B cell (primary cell): Measurements from ENCODE around the gene ADSS2. TPM values are rescaled to one million over a fixed set of nuclear protein-coding genes. Genes with fewer than 3 reads are reported as not detected.

Experiments
- ATAC-seq: fragments of 200-7000 bp; cut with Tn5 transposase; one replicate; pipeline ENCODE4 v1.10.0; 2021; ENCODE audit warnings: low read depth, mild to moderate bottlenecking, moderate number of reproducible peaks, moderate library complexity
- CTCF ChIA-PET: fragments of 350-600 bp; sonication (Branson Sonifier 250); formaldehyde crosslinking; loops from one replicate; lab custom pipeline; 2021; ENCODE audit warnings: antibody characterized with exemption, inconsistent platforms; lab: Charles Lee
- POLR2A ChIA-PET: fragments of 350-600 bp; sonication (Branson Sonifier 250); formaldehyde crosslinking; loops from one replicate; lab custom pipeline; 2021; ENCODE audit warnings: antibody characterized with exemption; lab: Charles Lee
- DNase-seq: peaks from one replicate; pipeline ENCODE4 v3.0.0; 2013
- H2AFZ ChIP-seq: 2 replicates; pipeline ENCODE4 v1.6.1; 2012; ENCODE audit warnings: mild to moderate bottlenecking, low read depth, low read length; ENCODE audit not compliant: insufficient read depth, poor library complexity, severe bottlenecking
- H3K27ac ChIP-seq, 2 donors: 1 replicate in 1 of 2; 2 replicates in 1 of 2; pipeline ENCODE4 v1.5.1; 2012 to 2013; ENCODE audit warnings: low read length in 2 of 2, mild to moderate bottlenecking in 2 of 2, moderate library complexity in 1 of 2
- H3K27me3 ChIP-seq, 4 experiments: fragments of 200-600 bp in 1 of 4; sonication (generic) in 1 of 4; replicated peaks in 1 of 4; 1 replicate in 2 of 4; 2 replicates in 2 of 4; pipeline versions ENCODE4 v1.6.1 to v1.7.0; 2013 to 2016; ENCODE audit warnings: low read length in 3 of 4, mild to moderate bottlenecking in 2 of 4, mixed read lengths in 1 of 4, moderate library complexity in 1 of 4; ENCODE audit not compliant: insufficient read depth in 4 of 4, control insufficient read depth in 3 of 4; ENCODE audit errors: control extremely low read depth in 1 of 4
- H3K36me3 ChIP-seq, 2 experiments: replicated peaks in 1 of 2; 1 replicate in 1 of 2; 2 replicates in 1 of 2; pipeline versions ENCODE4 v1.6.1 to v1.7.1; 2013; ENCODE audit warnings: low read length in 1 of 2; ENCODE audit not compliant: insufficient read depth in 2 of 2, control insufficient read depth in 1 of 2; ENCODE audit errors: control extremely low read depth in 1 of 2, extremely low read depth in 1 of 2
- H3K4me1 ChIP-seq, 2 donors: fragments of 200-600 bp in 1 of 2; sonication (generic) in 1 of 2; 1 replicate in 1 of 2; 2 replicates in 1 of 2; pipeline versions ENCODE4 v1.5.1 to v1.6.1; 2013 to 2017; ENCODE audit warnings: low read length in 2 of 2; ENCODE audit not compliant: control insufficient read depth in 2 of 2, insufficient read depth in 2 of 2
- H3K4me2 ChIP-seq: replicated peaks from 2 replicates; pipeline ENCODE3; 2012; ENCODE audit warnings: mild to moderate bottlenecking, low read depth, low read length; ENCODE audit not compliant: poor library complexity, severe bottlenecking
- H3K4me3 ChIP-seq, 5 experiments: fragments of 200-600 bp in 1 of 5; sonication (generic) in 1 of 5; 1 replicate in 3 of 5; 2 replicates in 2 of 5; pipeline versions ENCODE4 v1.5.1 to v1.7.0; 2011 to 2016; ENCODE audit warnings: low read length in 4 of 5, mild to moderate bottlenecking in 4 of 5, low read depth in 2 of 5, control low read depth in 1 of 5, moderate library complexity in 1 of 5; ENCODE audit not compliant: insufficient read depth in 1 of 5; ENCODE audit errors: control extremely low read depth in 1 of 5, extremely low read depth in 1 of 5
- H3K79me2 ChIP-seq: fragments of 200-600 bp; sonication (generic); one replicate; pipeline ENCODE4 v1.6.0; 2016; ENCODE audit warnings: low read length; ENCODE audit not compliant: control insufficient read depth, insufficient read depth
- H3K9ac ChIP-seq: fragments of 200-600 bp; sonication (generic); 2 replicates; pipeline ENCODE4 v1.6.1; 2017; ENCODE audit warnings: mild to moderate bottlenecking, low read length, moderate library complexity
- H3K9me3 ChIP-seq, 3 donors: one replicate each; pipeline versions ENCODE4 v1.6.1 to v1.7.1; 2013; ENCODE audit warnings: low read length in 2 of 3; ENCODE audit not compliant: control insufficient read depth in 2 of 3, insufficient read depth in 1 of 3; ENCODE audit errors: control extremely low read depth in 1 of 3
- H4K20me1 ChIP-seq: 2 replicates; pipeline ENCODE4 v1.6.0; 2012; ENCODE audit warnings: mild to moderate bottlenecking, low read length; ENCODE audit not compliant: insufficient read depth, control insufficient read depth, poor library complexity, severe bottlenecking
- H3K27ac Mint-ChIP-seq: one replicate; pipeline ENCODE4 v1.8.0; 2021; ENCODE audit warnings: mixed read lengths
- H3K27me3 Mint-ChIP-seq: one replicate; pipeline ENCODE4 v1.8.0; 2021; ENCODE audit warnings: mixed read lengths
- H3K4me1 Mint-ChIP-seq: one replicate; pipeline ENCODE4 v1.8.0; 2021; ENCODE audit warnings: mixed read lengths
- H3K4me3 Mint-ChIP-seq: one replicate; pipeline ENCODE4 v1.8.0; 2021; ENCODE audit warnings: mixed read lengths
- H3K9me3 Mint-ChIP-seq: one replicate; pipeline ENCODE4 v1.8.0; 2022; ENCODE audit warnings: mixed read lengths; ENCODE audit not compliant: insufficient read depth
- EZH2 ChIP-seq: IDR thresholded peaks from 2 replicates; pipeline ENCODE4 v1.6.1; 2012; ENCODE audit warnings: borderline replicate concordance, low read depth, mild to moderate bottlenecking, moderate library complexity, low read length; ENCODE audit not compliant: insufficient read depth, poor library complexity, severe bottlenecking
- WGBS: methylation state at CpG from one replicate; pipeline ENCODE4 v1.1.5; 2013; ENCODE audit warnings: missing lambda C conversion rate; ENCODE audit not compliant: insufficient coverage; 5-methylcytosine and 5-hydroxymethylcytosine counted together
- intact Hi-C: fragments of 100-400 bp; cut with micrococcal nuclease; formaldehyde crosslinking; loops from one replicate; pipeline ENCODE4 v1.10.0; 2022
- polyA plus RNA-seq: library from polyadenylated mRNA; depleted of rRNA; stranded (reverse); fragments of >200 nt; gene quantifications from 2 replicates; pipeline ENCODE4 v1.2.3, GENCODE V29; 2012
- total RNA-seq, 2 donors: library from RNA; stranded (reverse); fragments of 120-200 nt in 1 of 2; gene quantifications; 1 replicate in 1 of 2; 2 replicates in 1 of 2; pipeline versions ENCODE4 v1.2.3 to v1.2.4, GENCODE V29; 2013 to 2022
- TF ChIP-seq, protein P1 (sequence below): fragments of 200-600 bp; IDR thresholded peaks from one replicate; pipeline ENCODE4 v1.8.0; 2022; ENCODE audit warnings: antibody characterized with exemption, mild to moderate bottlenecking

ADSS2 gene
- total and polyA plus RNA-seq, 2 donors (not counting 1 experiment from before 2014, with no cell fraction given): 13.0 to 48.4 TPM

DNA sequence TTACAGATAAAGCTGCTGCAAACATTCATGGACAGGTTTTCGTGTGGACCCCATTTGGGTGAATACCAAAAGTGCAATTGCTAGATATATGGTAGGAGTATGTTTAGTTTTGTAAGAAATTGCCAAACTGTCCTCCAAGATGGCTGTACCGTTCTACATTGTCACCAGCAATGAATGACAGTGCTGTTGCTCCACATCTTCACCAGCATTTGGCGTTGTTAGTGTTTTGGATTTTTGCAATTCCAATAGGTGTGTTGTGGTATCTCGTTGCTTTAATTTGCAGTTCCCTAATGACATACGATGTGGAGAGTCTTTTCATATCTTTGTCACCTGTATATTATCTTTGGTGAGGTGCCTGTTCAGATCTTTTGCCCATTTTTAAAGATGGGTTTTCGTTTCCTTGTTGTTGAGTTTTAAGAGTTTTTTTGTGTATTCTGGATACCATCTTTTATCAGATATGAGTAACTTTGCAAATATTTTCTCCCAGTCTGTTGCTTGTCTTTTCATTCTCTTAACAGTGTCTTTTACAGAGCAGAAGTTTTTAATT lies 21.4 kb upstream of the ADSS2 start:
- WGBS: 100% methylated on average over 3 of the region's 6 CpGs

DNA sequence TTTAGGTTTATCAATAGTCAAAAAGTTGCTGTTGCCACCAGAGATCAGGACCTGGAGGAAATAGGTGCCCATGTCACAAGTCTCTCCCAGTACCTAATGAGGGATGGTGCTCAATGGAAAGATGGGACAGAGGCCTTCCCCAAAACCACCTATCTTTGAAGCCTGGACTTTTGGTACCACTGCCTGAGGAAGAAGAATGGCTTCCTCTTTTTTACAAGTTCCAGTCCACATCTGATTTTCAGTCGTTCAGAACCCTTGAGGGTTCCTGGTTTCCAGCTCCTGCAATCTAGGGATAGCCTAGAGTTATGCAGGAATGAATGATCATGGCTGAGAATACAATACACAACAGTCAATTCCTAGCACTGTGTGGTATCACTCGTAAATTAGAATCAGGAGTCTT lies 15.0 kb upstream of the ADSS2 start:
- Histone ChIP-seq H3K79me2 (no peaks in the 10 kb centered on the region), H4K20me1 (no peaks in the 10 kb centered on the region), H3K27me3 (no peaks in the 10 kb centered on the region), H3K9me3 (peaks cover 0 to 1% (median 0%) of the 10 kb centered on the region in 3 donors), H3K4me3 (no peak overlapping the region), H3K36me3 (no peaks in the 10 kb centered on the region), H3K27ac (no peak overlapping the region), H2AFZ (no peak overlapping the region), H3K4me2 (no peak overlapping the region), H3K9ac (no peak overlapping the region), H3K4me1 (peaks cover 0 to under 1% of the 10 kb centered on the region in 2 donors)
- CTCF ChIA-PET: no interaction called here
- ATAC-seq (no peak), DNase-seq (no peak)
- peaks cover 2% of the 10 kb centered on the region for H3K9me3 Mint-ChIP-seq
- no peak overlapping the region for H3K27ac Mint-ChIP-seq
- POLR2A ChIA-PET: no interaction called here
- no peaks in the 10 kb centered on the region for H3K27me3 Mint-ChIP-seq
- TF ChIP-seq, protein P1, sequence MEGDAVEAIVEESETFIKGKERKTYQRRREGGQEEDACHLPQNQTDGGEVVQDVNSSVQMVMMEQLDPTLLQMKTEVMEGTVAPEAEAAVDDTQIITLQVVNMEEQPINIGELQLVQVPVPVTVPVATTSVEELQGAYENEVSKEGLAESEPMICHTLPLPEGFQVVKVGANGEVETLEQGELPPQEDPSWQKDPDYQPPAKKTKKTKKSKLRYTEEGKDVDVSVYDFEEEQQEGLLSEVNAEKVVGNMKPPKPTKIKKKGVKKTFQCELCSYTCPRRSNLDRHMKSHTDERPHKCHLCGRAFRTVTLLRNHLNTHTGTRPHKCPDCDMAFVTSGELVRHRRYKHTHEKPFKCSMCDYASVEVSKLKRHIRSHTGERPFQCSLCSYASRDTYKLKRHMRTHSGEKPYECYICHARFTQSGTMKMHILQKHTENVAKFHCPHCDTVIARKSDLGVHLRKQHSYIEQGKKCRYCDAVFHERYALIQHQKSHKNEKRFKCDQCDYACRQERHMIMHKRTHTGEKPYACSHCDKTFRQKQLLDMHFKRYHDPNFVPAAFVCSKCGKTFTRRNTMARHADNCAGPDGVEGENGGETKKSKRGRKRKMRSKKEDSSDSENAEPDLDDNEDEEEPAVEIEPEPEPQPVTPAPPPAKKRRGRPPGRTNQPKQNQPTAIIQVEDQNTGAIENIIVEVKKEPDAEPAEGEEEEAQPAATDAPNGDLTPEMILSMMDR: no peak
- no peak for TF ChIP-seq EZH2
- no peak overlapping the region for H3K4me3 Mint-ChIP-seq
- H3K4me1 Mint-ChIP-seq: no peaks in the 10 kb centered on the region
- no CpG with 5 or more reads among the region's 2 CpGs for WGBS
- intact Hi-C loops: no loop called here

More for the DNA sequence above, 21.4 kb upstream of the ADSS2 start:
- H3K9me3 Mint-ChIP-seq: no peaks in the 10 kb centered on the region
- POLR2A ChIA-PET: no interaction called here
- no peak overlapping the region for H3K27ac ChIP-seq
- intact Hi-C loops: no loop called here
- H3K4me1 Mint-ChIP-seq: no peaks in the 10 kb centered on the region
- H4K20me1 ChIP-seq: no peaks in the 10 kb centered on the region
- peaks cover 0 to 1% (median 0%) of the 10 kb centered on the region in 3 donors for H3K9me3 ChIP-seq
- no peak for DNase-seq
- H3K27me3 ChIP-seq: no peaks in the 10 kb centered on the region
- H3K9ac ChIP-seq: no peak overlapping the region
- no peak overlapping the region for H2AFZ ChIP-seq
- CTCF ChIA-PET: no interaction called here
- H3K4me3 Mint-ChIP-seq: no peak overlapping the region
- no peaks in the 10 kb centered on the region for H3K79me2 ChIP-seq
- no peak overlapping the region for H3K4me3 ChIP-seq
- no peak overlapping the region for H3K4me2 ChIP-seq
- TF ChIP-seq, protein P1: no peak
- TF ChIP-seq EZH2: no peak
- no peak overlapping the region for H3K27ac Mint-ChIP-seq
- H3K27me3 Mint-ChIP-seq: no peaks in the 10 kb centered on the region
- ATAC-seq: no peak
- no peaks in the 10 kb centered on the region for H3K4me1 ChIP-seq
- H3K36me3 ChIP-seq: no peaks in the 10 kb centered on the region
